Spleen (tissue), 7 donors: Measurements from ENCODE around the gene FXR1.

Experiments
- CTCF ChIP-seq, 11 experiments: fragments of 200-600 bp in 7 of 11; fragments of 450-650 bp in 4 of 11; sonication (generic) in 4 of 11; IDR thresholded peaks in 8 of 11; conservative IDR thresholded peaks in 3 of 11; 1 replicate in 7 of 11; 2 replicates in 4 of 11; pipeline versions ENCODE4 v1.4.0 to v1.8.0; 2016 to 2021; ENCODE audit warnings: antibody characterized with exemption in 11 of 11, inconsistent platforms in 4 of 11, mild to moderate bottlenecking in 1 of 11
- POLR2A ChIP-seq, 3 donors: fragments of 450-650 bp; IDR thresholded peaks; one replicate each; pipeline ENCODE4 v1.5.1; 2017; ENCODE audit warnings: antibody characterized with exemption in 3 of 3, mild to moderate bottlenecking in 1 of 3
- donor health status: DM: no; HTN: no; CAD: no; lungs with moderate emphysema.
- donor health status: DM: no; HTN: no; CAD: no.
- donor health status: DM: no; HTN: no; CAD: no.

- TF ChIP-seq CTCF (IDR thresholded peaks at IDR 0.05 in 8 of 11, conservative IDR thresholded peaks at IDR 0.05 in 3 of 11) = no peak
- no peak for TF ChIP-seq POLR2A (IDR thresholded peaks at IDR 0.05)
Measured at GRCh38 chr3:180979961-180980360, 67.5 kb downstream of the FXR1 start.
